Esophagus muscularis mucosa (tissue), 4 donors: ENCODE measurements around the gene RASAL1. TPM values are rescaled to one million over a fixed set of nuclear protein-coding genes. Genes with fewer than 3 reads are reported as not detected.
A peak's percentile ranks its signal among the peaks of the same experiment; 100 is the strongest.

ENCODE experiments used
- DNase-seq: peaks from one replicate; pipeline ENCODE4 v3.0.0-alpha.2; 2017; ENCODE audit errors: extremely low spot score
- H3K27ac ChIP-seq, 4 donors: fragments of 200-600 bp; sonication (generic); replicated peaks in 1 of 4; 1 replicate in 3 of 4; 2 replicates in 1 of 4; pipeline ENCODE4 v1.5.1; 2016 to 2019; ENCODE audit warnings: mild to moderate bottlenecking in 1 of 4
- H3K27me3 ChIP-seq, 4 donors: fragments of 200-600 bp; sonication (generic); one replicate each; pipeline versions ENCODE4 v1.5.1 to v1.6.0; 2016 to 2019
- H3K36me3 ChIP-seq, 4 donors: fragments of 200-600 bp; sonication (generic); one replicate each; pipeline ENCODE4 v1.5.1; 2016 to 2019
- H3K4me1 ChIP-seq, 4 donors: fragments of 200-600 bp; sonication (generic); one replicate each; pipeline ENCODE4 v1.5.1; 2016 to 2019
- H3K4me3 ChIP-seq, 4 donors: fragments of 200-600 bp; sonication (generic); 1 replicate in 2 of 4; 2 replicates in 2 of 4; pipeline ENCODE4 v1.5.1; 2016 to 2019; ENCODE audit warnings: mild to moderate bottlenecking in 4 of 4, moderate library complexity in 1 of 4
- H3K9me3 ChIP-seq, 4 donors: fragments of 200-600 bp; sonication (generic); 1 replicate in 3 of 4; 2 replicates in 1 of 4; pipeline ENCODE4 v1.5.1; 2016 to 2019
- CTCF ChIP-seq, 3 experiments: fragments of 200-600 bp in 2 of 3; fragments of 450-650 bp in 1 of 3; sonication (generic) in 2 of 3; IDR thresholded peaks; one replicate each; pipeline ENCODE4 v1.5.1; 2017 to 2019; ENCODE audit warnings: antibody characterized with exemption in 3 of 3, mild to moderate bottlenecking in 2 of 3, moderate library complexity in 1 of 3
- EP300 ChIP-seq: sonication (generic); formaldehyde crosslinking; IDR thresholded peaks from one replicate; pipeline ENCODE4 v1.6.1; 2017; ENCODE audit warnings: antibody characterized with exemption
- POLR2A ChIP-seq: fragments of 450-650 bp; IDR thresholded peaks from one replicate; pipeline ENCODE4 v1.6.1; 2017; ENCODE audit warnings: antibody characterized with exemption, moderate library complexity, mild to moderate bottlenecking, low read depth
- POLR2AphosphoS5 ChIP-seq, 2 donors: sonication (generic); formaldehyde crosslinking; IDR thresholded peaks; one replicate each; pipeline ENCODE4 v1.6.1; 2017; ENCODE audit warnings: antibody characterized with exemption in 2 of 2
- WGBS: methylation state at CpG from one replicate; pipeline ENCODE4 v1.1.5; 2018; 5-methylcytosine and 5-hydroxymethylcytosine counted together
- intact Hi-C: fragments of 100-400 bp; cut with DNase I; formaldehyde crosslinking; loops from one replicate; pipeline ENCODE4 v1.15.1; 2023
- total RNA-seq, 4 donors: library from RNA; depleted of rRNA; stranded (reverse); fragments of >200 nt; gene quantifications; one replicate each; pipeline versions ENCODE4 v1.1.0 to v1.2.1, GENCODE V29; 2016

Gene RASAL1
- total RNA-seq, 4 donors from 2014 or later, result 0.17 TPM; not detected in 3

- intact Hi-C loops, result no loop called here
- DNase-seq, result no peak
- Histone ChIP-seq H3K4me1 (peaks cover 8 to 18% (median 15%) of the 10 kb centered on the region in 4 donors), H3K4me3 (no peak overlapping the region), H3K27ac (no peak overlapping the region), H3K36me3 (no peaks in the 10 kb centered on the region), H3K27me3 (peaks cover 3 to 62% (median 8%) of the 10 kb centered on the region in 4 donors), H3K9me3 (no peaks in the 10 kb centered on the region)
- TF ChIP-seq CTCF (IDR thresholded peaks at IDR 0.05) (no peak), POLR2AphosphoS5 (IDR thresholded peaks at IDR 0.05) (no peak), POLR2A (no peak), EP300 (no peak)
- 80% methylated on average over 5 of the region's 5 CpGs for WGBS
These were observed 32.8 kb downstream of the RASAL1 start for GRCh38 chr12:113102811-113103210.

GRCh38 chr12:113101751-113102150, 33.8 kb downstream of the RASAL1 start:
- Histone ChIP-seq H3K4me3 (no peak overlapping the region), H3K4me1 (peaks cover 8 to 22% (median 16%) of the 10 kb centered on the region in 4 donors), H3K36me3 (no peaks in the 10 kb centered on the region), H3K27ac (no peak overlapping the region), H3K9me3 (no peaks in the 10 kb centered on the region), H3K27me3 (peaks cover 3 to 64% (median 8%) of the 10 kb centered on the region in 4 donors)
- no peak for DNase-seq
- WGBS, result 69% methylated on average over 8 of the region's 10 CpGs
- TF ChIP-seq CTCF (IDR thresholded peaks at IDR 0.05) (no peak), EP300 (no peak), POLR2A (no peak), POLR2AphosphoS5 (IDR thresholded peaks at IDR 0.05) (no peak)
- intact Hi-C loops, result no loop called here

- WGBS, result 73% methylated on average over 5 of the region's 12 CpGs
- no peak for DNase-seq
- intact Hi-C loops, result no loop called here
- Histone ChIP-seq H3K27ac (no peak overlapping the region), H3K9me3 (no peaks in the 10 kb centered on the region), H3K36me3 (no peaks in the 10 kb centered on the region), H3K27me3 (peaks cover 3 to 57% (median 8%) of the 10 kb centered on the region in 4 donors), H3K4me1 (peaks cover 8 to 22% (median 16%) of the 10 kb centered on the region in 4 donors), H3K4me3 (no peak overlapping the region)
- TF ChIP-seq POLR2AphosphoS5 (IDR thresholded peaks at IDR 0.05) (no peak), CTCF (IDR thresholded peaks at IDR 0.05) (no peak), POLR2A (no peak), EP300 (no peak)
These were observed 35.8 kb downstream of the RASAL1 start for GRCh38 chr12:113099764-113100163.

GRCh38 chr12:113099364-113099763, 36.2 kb downstream of the RASAL1 start:
- TF ChIP-seq POLR2AphosphoS5 (IDR thresholded peaks at IDR 0.05), result no peak
- TF ChIP-seq CTCF (IDR thresholded peaks at IDR 0.05), result no peak
- no peak for TF ChIP-seq EP300
- no peak for TF ChIP-seq POLR2A
- intact Hi-C loops, result no loop called here
- no peaks in the 10 kb centered on the region for H3K9me3 ChIP-seq
- no peak overlapping the region for H3K27ac ChIP-seq
- no peak for DNase-seq
- no peaks in the 10 kb centered on the region for H3K36me3 ChIP-seq
- peaks cover 3 to 57% (median 7%) of the 10 kb centered on the region in 4 donors for H3K27me3 ChIP-seq
- peaks cover 8 to 22% (median 16%) of the 10 kb centered on the region in 4 donors for H3K4me1 ChIP-seq
- H3K4me3 ChIP-seq, result no peak overlapping the region

- Histone ChIP-seq H3K36me3 (no peaks in the 10 kb centered on the region), H3K4me1 (peaks cover 3 to 15% (median 10%) of the 10 kb centered on the region in 4 donors), H3K4me3 (no peak overlapping the region), H3K9me3 (no peaks in the 10 kb centered on the region), H3K27ac (no peak overlapping the region), H3K27me3 (peaks cover 0 to 57% (median 4%) of the 10 kb centered on the region in 4 donors)
- WGBS, result 34% methylated on average over 15 of the region's 15 CpGs
- peak; percentile 96 for DNase-seq
- no peak for TF ChIP-seq POLR2A
- TF ChIP-seq EP300, result no peak
- TF ChIP-seq POLR2AphosphoS5 (IDR thresholded peaks at IDR 0.05), result peak; percentile 17 to 22
- peak; percentile 46 to 72 (median 58) for TF ChIP-seq CTCF (IDR thresholded peaks at IDR 0.05)
- intact Hi-C loops, result no loop called here
These were observed 37.0 kb downstream of the RASAL1 start for GRCh38 chr12:113098441-113099028.
